ENCODE measurements around the gene PHYKPL.
A peak's percentile ranks its signal among the peaks of the same experiment; 100 is the strongest.

PHYKPL gene

GRCh38 chr5:178232124-178232919 is at the start of gene PHYKPL:
Gene PHYKPL (minus strand): TSS chr5:178232802. CDS start chr5:178232550, 252 bp downstream.
- H3K4me3 ChIP-seq (ENCODE audit: low read depth, low read length) = peak within 1 kb of the TSS; percentile 91
- no peak for DNase-seq (ENCODE audit: low read depth)
- no peak for TF ChIP-seq CTCF (IDR thresholded peaks at IDR 0.05; ENCODE audit: control insufficient read depth, extremely low read depth, insufficient read depth)

- H3K4me3 ChIP-seq (ENCODE audit: low read depth, low read length) = no peak overlapping the region
- no peak for TF ChIP-seq CTCF (IDR thresholded peaks at IDR 0.05; ENCODE audit: control insufficient read depth, extremely low read depth, insufficient read depth)
Observed at GRCh38 chr5:178282391-178282790, 49.8 kb upstream of the PHYKPL start.

GRCh38 chr5:178281331-178281730 is 48.7 kb upstream of the PHYKPL start:
- no peak for TF ChIP-seq CTCF (IDR thresholded peaks at IDR 0.05; ENCODE audit: control insufficient read depth, extremely low read depth, insufficient read depth)
- no peak overlapping the region for H3K4me3 ChIP-seq (ENCODE audit: low read depth, low read length)
- DNase-seq (ENCODE audit: low read depth) = no peak

More at GRCh38 chr5:178282391-178282790, 49.8 kb upstream of the PHYKPL start:
- no peak for DNase-seq (ENCODE audit: low read depth)

- H3K4me3 ChIP-seq (ENCODE audit: low read depth, low read length) = no peak overlapping the region
- TF ChIP-seq CTCF (IDR thresholded peaks at IDR 0.05; ENCODE audit: control insufficient read depth, extremely low read depth, insufficient read depth) = no peak
- DNase-seq (ENCODE audit: low read depth) = no peak
Observed at GRCh38 chr5:178280631-178281030, 48.0 kb upstream of the PHYKPL start.

GRCh38 chr5:178279723-178280438 is 47.3 kb upstream of the PHYKPL start:
- peak; percentile 98 for TF ChIP-seq CTCF (IDR thresholded peaks at IDR 0.05; ENCODE audit: control insufficient read depth, extremely low read depth, insufficient read depth)
- DNase-seq (ENCODE audit: low read depth) = peak; percentile 33

GRCh38 chr5:178279026-178279722 is 46.6 kb upstream of the PHYKPL start:
- no peak for TF ChIP-seq CTCF (IDR thresholded peaks at IDR 0.05; ENCODE audit: control insufficient read depth, extremely low read depth, insufficient read depth)
- no peak overlapping the region for H3K4me3 ChIP-seq (ENCODE audit: low read depth, low read length)
- DNase-seq (ENCODE audit: low read depth) = no peak

More at GRCh38 chr5:178279723-178280438, 47.3 kb upstream of the PHYKPL start:
- no peak overlapping the region for H3K4me3 ChIP-seq (ENCODE audit: low read depth, low read length)
